Esophagus muscularis mucosa (tissue), 4 donors: ENCODE measurements around the gene PRELID1. TPM values are rescaled to one million over a fixed set of nuclear protein-coding genes. Genes with fewer than 3 reads are reported as not detected.

Experiments
- DNase-seq: peaks from one replicate; pipeline ENCODE4 v3.0.0-alpha.2; 2017; ENCODE audit errors: extremely low spot score
- H3K27ac ChIP-seq, 4 donors: fragments of 200-600 bp; sonication (generic); replicated peaks in 1 of 4; 1 replicate in 3 of 4; 2 replicates in 1 of 4; pipeline ENCODE4 v1.5.1; 2016 to 2019; ENCODE audit warnings: mild to moderate bottlenecking in 1 of 4
- H3K27me3 ChIP-seq, 4 donors: fragments of 200-600 bp; sonication (generic); one replicate each; pipeline versions ENCODE4 v1.5.1 to v1.6.0; 2016 to 2019
- H3K36me3 ChIP-seq, 4 donors: fragments of 200-600 bp; sonication (generic); one replicate each; pipeline ENCODE4 v1.5.1; 2016 to 2019
- H3K4me1 ChIP-seq, 4 donors: fragments of 200-600 bp; sonication (generic); one replicate each; pipeline ENCODE4 v1.5.1; 2016 to 2019
- H3K4me3 ChIP-seq, 4 donors: fragments of 200-600 bp; sonication (generic); 1 replicate in 2 of 4; 2 replicates in 2 of 4; pipeline ENCODE4 v1.5.1; 2016 to 2019; ENCODE audit warnings: mild to moderate bottlenecking in 4 of 4, moderate library complexity in 1 of 4
- H3K9me3 ChIP-seq, 4 donors: fragments of 200-600 bp; sonication (generic); 1 replicate in 3 of 4; 2 replicates in 1 of 4; pipeline ENCODE4 v1.5.1; 2016 to 2019
- EP300 ChIP-seq: sonication (generic); formaldehyde crosslinking; IDR thresholded peaks from one replicate; pipeline ENCODE4 v1.6.1; 2017; ENCODE audit warnings: antibody characterized with exemption
- POLR2A ChIP-seq: fragments of 450-650 bp; IDR thresholded peaks from one replicate; pipeline ENCODE4 v1.6.1; 2017; ENCODE audit warnings: antibody characterized with exemption, moderate library complexity, mild to moderate bottlenecking, low read depth
- POLR2AphosphoS5 ChIP-seq, 2 donors: sonication (generic); formaldehyde crosslinking; IDR thresholded peaks; one replicate each; pipeline ENCODE4 v1.6.1; 2017; ENCODE audit warnings: antibody characterized with exemption in 2 of 2
- WGBS: methylation state at CpG from one replicate; pipeline ENCODE4 v1.1.5; 2018; 5-methylcytosine and 5-hydroxymethylcytosine counted together
- intact Hi-C: fragments of 100-400 bp; cut with DNase I; formaldehyde crosslinking; loops from one replicate; pipeline ENCODE4 v1.15.1; 2023
- total RNA-seq, 4 donors: library from RNA; depleted of rRNA; stranded (reverse); fragments of >200 nt; gene quantifications; one replicate each; pipeline versions ENCODE4 v1.1.0 to v1.2.1, GENCODE V29; 2016
- TF ChIP-seq, protein P1 (sequence below), 3 experiments: fragments of 200-600 bp in 2 of 3; fragments of 450-650 bp in 1 of 3; sonication (generic) in 2 of 3; IDR thresholded peaks; one replicate each; pipeline ENCODE4 v1.5.1; 2017 to 2019; ENCODE audit warnings: antibody characterized with exemption in 3 of 3, mild to moderate bottlenecking in 2 of 3, moderate library complexity in 1 of 3

Gene PRELID1
- total RNA-seq, 4 donors from 2014 or later, result 80.6 to 93.6 (median 88.2) TPM

DNA sequence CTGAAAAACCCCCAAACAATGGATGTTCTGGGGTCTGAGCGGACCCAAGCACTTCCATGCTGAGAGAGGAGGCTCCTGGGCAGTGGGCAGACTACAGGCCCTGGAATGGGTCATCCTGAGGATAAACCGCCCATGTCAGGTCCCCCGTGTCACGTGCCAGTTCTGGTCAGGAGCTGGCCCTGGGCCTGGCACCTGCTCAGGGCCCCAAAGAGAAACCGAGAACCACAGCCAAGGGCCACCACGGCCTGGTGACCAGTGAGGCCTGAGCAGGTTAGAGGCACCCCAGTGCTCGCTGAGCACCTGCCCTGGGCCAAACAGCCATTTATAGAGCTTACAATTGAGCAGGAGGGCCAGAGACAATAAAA, 32.1 kb downstream of the PRELID1 start:
- H3K36me3 ChIP-seq, result peaks cover 70 to 92% (median 91%) of the 10 kb centered on the region in 4 donors
- no peak for DNase-seq
- H3K4me3 ChIP-seq, result no peak overlapping the region
- peaks cover 0 to 16% (median 5%) of the 10 kb centered on the region in 4 donors for H3K4me1 ChIP-seq
- intact Hi-C loops, result no loop called here
- WGBS, result 82% methylated on average over 7 of the region's 7 CpGs
- no peaks in the 10 kb centered on the region for H3K27me3 ChIP-seq
- H3K27ac ChIP-seq, result no peak overlapping the region
- TF ChIP-seq POLR2A (no peak), POLR2AphosphoS5 (IDR thresholded peaks at IDR 0.05) (no peak), EP300 (no peak)
- TF ChIP-seq, protein P1, sequence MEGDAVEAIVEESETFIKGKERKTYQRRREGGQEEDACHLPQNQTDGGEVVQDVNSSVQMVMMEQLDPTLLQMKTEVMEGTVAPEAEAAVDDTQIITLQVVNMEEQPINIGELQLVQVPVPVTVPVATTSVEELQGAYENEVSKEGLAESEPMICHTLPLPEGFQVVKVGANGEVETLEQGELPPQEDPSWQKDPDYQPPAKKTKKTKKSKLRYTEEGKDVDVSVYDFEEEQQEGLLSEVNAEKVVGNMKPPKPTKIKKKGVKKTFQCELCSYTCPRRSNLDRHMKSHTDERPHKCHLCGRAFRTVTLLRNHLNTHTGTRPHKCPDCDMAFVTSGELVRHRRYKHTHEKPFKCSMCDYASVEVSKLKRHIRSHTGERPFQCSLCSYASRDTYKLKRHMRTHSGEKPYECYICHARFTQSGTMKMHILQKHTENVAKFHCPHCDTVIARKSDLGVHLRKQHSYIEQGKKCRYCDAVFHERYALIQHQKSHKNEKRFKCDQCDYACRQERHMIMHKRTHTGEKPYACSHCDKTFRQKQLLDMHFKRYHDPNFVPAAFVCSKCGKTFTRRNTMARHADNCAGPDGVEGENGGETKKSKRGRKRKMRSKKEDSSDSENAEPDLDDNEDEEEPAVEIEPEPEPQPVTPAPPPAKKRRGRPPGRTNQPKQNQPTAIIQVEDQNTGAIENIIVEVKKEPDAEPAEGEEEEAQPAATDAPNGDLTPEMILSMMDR (IDR thresholded peaks at IDR 0.05), result no peak
- no peaks in the 10 kb centered on the region for H3K9me3 ChIP-seq

DNA sequence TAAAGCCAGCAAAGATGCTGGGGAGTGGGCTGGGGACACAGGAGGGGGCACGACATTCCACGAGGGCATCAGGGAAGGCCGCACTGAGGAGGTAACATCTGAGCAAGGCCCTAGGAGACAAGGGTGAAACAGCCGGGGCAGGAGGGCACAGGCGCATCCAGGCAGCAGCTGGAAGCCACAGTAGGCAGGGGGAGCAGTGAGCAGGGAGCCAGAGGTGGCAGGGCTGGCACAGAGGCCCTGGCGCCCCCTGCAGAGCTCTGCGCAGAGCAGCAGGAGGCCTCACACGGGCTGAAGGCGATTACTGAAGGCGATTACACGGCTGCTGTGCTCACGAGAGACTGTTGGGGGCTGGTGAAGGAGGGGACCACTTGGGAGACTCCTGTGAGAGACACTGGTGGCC, 32.5 kb downstream of the PRELID1 start:
- Histone ChIP-seq H3K4me3 (no peak overlapping the region), H3K36me3 (peaks cover 65 to 87% (median 87%) of the 10 kb centered on the region in 4 donors)
- intact Hi-C loops, result no loop called here

GRCh38 chr5:177336603-177337494, 33.2 kb downstream of the PRELID1 start:
- Histone ChIP-seq H3K36me3 (peaks cover 58 to 87% (median 81%) of the 10 kb centered on the region in 4 donors), H3K9me3 (no peaks in the 10 kb centered on the region), H3K27ac (no peak overlapping the region), H3K4me3 (no peak overlapping the region), H3K4me1 (peaks cover 0 to 16% (median 5%) of the 10 kb centered on the region in 4 donors), H3K27me3 (no peaks in the 10 kb centered on the region)
- 95% methylated on average over 33 of the region's 36 CpGs for WGBS
- DNase-seq, result no peak
- TF ChIP-seq, protein P1 (IDR thresholded peaks at IDR 0.05), result no peak
- intact Hi-C loops, result no loop called here

More for the DNA sequence above, 32.5 kb downstream of the PRELID1 start:
- no peak for DNase-seq
- TF ChIP-seq, protein P1 (IDR thresholded peaks at IDR 0.05), result no peak
- no peak for TF ChIP-seq EP300
- H3K27ac ChIP-seq, result no peak overlapping the region
- H3K9me3 ChIP-seq, result no peaks in the 10 kb centered on the region
- 70% methylated on average over 9 of the region's 12 CpGs for WGBS
- no peaks in the 10 kb centered on the region for H3K27me3 ChIP-seq
- peaks cover 0 to 16% (median 5%) of the 10 kb centered on the region in 4 donors for H3K4me1 ChIP-seq

- peaks cover 42 to 86% (median 69%) of the 10 kb centered on the region in 4 donors for H3K36me3 ChIP-seq
- H3K4me3 ChIP-seq, result no peak overlapping the region
- H3K27ac ChIP-seq, result no peak overlapping the region
- intact Hi-C loops, result no loop called here
- WGBS, result 86% methylated on average over 20 of the region's 22 CpGs
- H3K27me3 ChIP-seq, result no peaks in the 10 kb centered on the region
- H3K4me1 ChIP-seq, result peaks cover 0 to 16% (median 5%) of the 10 kb centered on the region in 4 donors
- no peaks in the 10 kb centered on the region for H3K9me3 ChIP-seq
- TF ChIP-seq POLR2A (no peak), POLR2AphosphoS5 (IDR thresholded peaks at IDR 0.05) (no peak)
- TF ChIP-seq, protein P1 (IDR thresholded peaks at IDR 0.05), result no peak
- no peak for DNase-seq
These were observed 34.9 kb downstream of the PRELID1 start for GRCh38 chr5:177338251-177339106.
